Measurements from ENCODE around the gene TMEM132C.

TMEM132C gene

GRCh38 chr12:128402486-128403243, 135.7 kb downstream of the TMEM132C start:
- no peak for TF ChIP-seq CTCF (IDR thresholded peaks at IDR 0.05; ENCODE audit: borderline replicate concordance, control extremely low read depth, extremely low read depth, insufficient read depth, missing control alignments)
- in situ Hi-C loops (cut with MboI; ENCODE audit: low sequenced_read_pairs, unreplicated experiment) = no loop called here
- no peak for DNase-seq (ENCODE audit: low spot score)

GRCh38 chr12:128408669-128409068, 141.7 kb downstream of the TMEM132C start:
- no peak for DNase-seq (ENCODE audit: low spot score)
- no peak for TF ChIP-seq CTCF (IDR thresholded peaks at IDR 0.05; ENCODE audit: borderline replicate concordance, control extremely low read depth, extremely low read depth, insufficient read depth, missing control alignments)
- in situ Hi-C loops (cut with MboI; ENCODE audit: low sequenced_read_pairs, unreplicated experiment) = no loop called here

GRCh38 chr12:128415036-128415560, 148.1 kb downstream of the TMEM132C start:
- TF ChIP-seq CTCF (IDR thresholded peaks at IDR 0.05; ENCODE audit: borderline replicate concordance, control extremely low read depth, extremely low read depth, insufficient read depth, missing control alignments) = no peak
- in situ Hi-C loops (cut with MboI; ENCODE audit: low sequenced_read_pairs, unreplicated experiment) = no loop called here
- DNase-seq (ENCODE audit: low spot score) = no peak

GRCh38 chr12:128418944-128419343, 152.0 kb downstream of the TMEM132C start:
- in situ Hi-C loops (cut with MboI; ENCODE audit: low sequenced_read_pairs, unreplicated experiment) = no loop called here
- TF ChIP-seq CTCF (IDR thresholded peaks at IDR 0.05; ENCODE audit: borderline replicate concordance, control extremely low read depth, extremely low read depth, insufficient read depth, missing control alignments) = no peak

GRCh38 chr12:128420163-128420562, 153.2 kb downstream of the TMEM132C start:
- in situ Hi-C loops (cut with MboI; ENCODE audit: low sequenced_read_pairs, unreplicated experiment) = no loop called here

More at GRCh38 chr12:128418944-128419343, 152.0 kb downstream of the TMEM132C start:
- no peak for DNase-seq (ENCODE audit: low spot score)

GRCh38 chr12:128421375-128421774, 154.4 kb downstream of the TMEM132C start:
- in situ Hi-C loops (cut with MboI; ENCODE audit: low sequenced_read_pairs, unreplicated experiment) = no loop called here
- no peak for DNase-seq (ENCODE audit: low spot score)
- TF ChIP-seq CTCF (IDR thresholded peaks at IDR 0.05; ENCODE audit: borderline replicate concordance, control extremely low read depth, extremely low read depth, insufficient read depth, missing control alignments) = no peak

More at GRCh38 chr12:128420163-128420562, 153.2 kb downstream of the TMEM132C start:
- DNase-seq (ENCODE audit: low spot score) = no peak
- no peak for TF ChIP-seq CTCF (IDR thresholded peaks at IDR 0.05; ENCODE audit: borderline replicate concordance, control extremely low read depth, extremely low read depth, insufficient read depth, missing control alignments)

Data from GM13976 (cell line).